IPS-18a (cell line): ENCODE measurements around the gene SNX1.
"Not testable (repeated sequence)": the region's sequence is repeated elsewhere in the genome, so short reads cannot be mapped to it uniquely, and the experiment has no call there.

Experiments
- H3K27ac ChIP-seq: one replicate; pipeline ENCODE4 v1.5.1; 2013; ENCODE audit warnings: low read length
- H3K27me3 ChIP-seq: one replicate; pipeline ENCODE4 v1.6.1; 2013; ENCODE audit warnings: mild to moderate bottlenecking, low read length; ENCODE audit not compliant: control insufficient read depth, insufficient read depth
- H3K36me3 ChIP-seq: one replicate; pipeline ENCODE4 v1.6.1; 2013; ENCODE audit warnings: low read depth, low read length; ENCODE audit not compliant: control insufficient read depth
- H3K4me1 ChIP-seq: one replicate; pipeline ENCODE4 v1.6.1; 2013; ENCODE audit warnings: low read depth, low read length; ENCODE audit not compliant: control insufficient read depth
- H3K4me3 ChIP-seq: one replicate; pipeline ENCODE4 v1.5.1; 2013; ENCODE audit warnings: low read length
- H3K9ac ChIP-seq: one replicate; pipeline ENCODE4 v1.6.1; 2013; ENCODE audit warnings: mild to moderate bottlenecking, low read length, moderate library complexity
- H3K9me3 ChIP-seq: one replicate; pipeline ENCODE4 v1.6.1; 2013; ENCODE audit warnings: low read depth, low read length; ENCODE audit not compliant: control insufficient read depth

Gene SNX1

DNA sequence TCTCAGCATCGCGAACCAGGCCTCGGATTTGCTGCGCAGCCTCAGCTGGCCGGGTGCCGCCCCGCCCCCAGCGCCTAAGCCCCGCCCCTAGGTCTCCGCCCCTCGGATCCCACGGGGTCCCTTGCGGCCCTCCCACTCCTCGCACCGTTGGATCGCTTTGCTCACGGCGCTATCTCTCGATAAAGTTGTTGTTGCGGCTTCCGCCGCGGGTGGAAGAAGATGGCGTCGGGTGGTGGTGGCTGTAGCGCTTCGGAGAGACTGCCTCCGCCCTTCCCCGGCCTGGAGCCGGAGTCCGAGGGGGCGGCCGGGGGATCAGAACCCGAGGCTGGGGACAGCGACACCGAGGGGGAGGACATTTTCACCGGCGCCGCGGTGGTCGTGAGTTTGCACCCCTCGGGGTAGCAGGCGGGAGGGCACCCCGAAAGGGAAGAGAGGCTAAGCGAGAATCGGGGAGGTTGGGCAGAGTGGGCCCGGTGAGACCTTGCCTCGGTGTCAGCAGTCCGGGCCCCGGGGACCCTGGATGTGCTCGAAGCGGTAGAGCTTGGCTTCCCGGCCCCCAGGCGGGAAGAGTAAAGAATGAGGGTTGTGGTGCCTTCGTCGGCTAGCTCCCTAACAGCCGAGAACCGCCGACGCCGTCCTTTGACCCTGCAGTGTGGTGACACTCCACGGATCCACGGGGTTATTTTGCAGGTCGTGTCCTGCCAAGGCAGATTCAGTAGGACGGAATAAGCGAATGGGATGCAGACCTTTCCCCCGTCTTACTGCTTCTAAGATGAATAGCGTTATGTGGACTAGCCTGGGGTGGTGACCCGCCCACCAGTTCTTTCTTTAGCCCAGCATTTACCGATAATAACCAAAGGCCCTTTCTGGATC lies at the start of gene SNX1:
SNX1 (plus strand) TSS at position 188 of the 873 bp plus-strand sequence; CDS start at position 220, 32 bp downstream.
- Histone ChIP-seq H3K27me3 (no peaks in the 10 kb centered on the region), H3K36me3 (no peaks in the 10 kb centered on the region), H3K4me1 (peaks cover 13% of the 10 kb centered on the region), H3K4me3 (peak within 1 kb of the TSS; percentile 91), H3K9ac (peak within 1 kb of the TSS; percentile 75), H3K9me3 (no peaks in the 10 kb centered on the region), H3K27ac (no peak within 1 kb of the TSS)

DNA sequence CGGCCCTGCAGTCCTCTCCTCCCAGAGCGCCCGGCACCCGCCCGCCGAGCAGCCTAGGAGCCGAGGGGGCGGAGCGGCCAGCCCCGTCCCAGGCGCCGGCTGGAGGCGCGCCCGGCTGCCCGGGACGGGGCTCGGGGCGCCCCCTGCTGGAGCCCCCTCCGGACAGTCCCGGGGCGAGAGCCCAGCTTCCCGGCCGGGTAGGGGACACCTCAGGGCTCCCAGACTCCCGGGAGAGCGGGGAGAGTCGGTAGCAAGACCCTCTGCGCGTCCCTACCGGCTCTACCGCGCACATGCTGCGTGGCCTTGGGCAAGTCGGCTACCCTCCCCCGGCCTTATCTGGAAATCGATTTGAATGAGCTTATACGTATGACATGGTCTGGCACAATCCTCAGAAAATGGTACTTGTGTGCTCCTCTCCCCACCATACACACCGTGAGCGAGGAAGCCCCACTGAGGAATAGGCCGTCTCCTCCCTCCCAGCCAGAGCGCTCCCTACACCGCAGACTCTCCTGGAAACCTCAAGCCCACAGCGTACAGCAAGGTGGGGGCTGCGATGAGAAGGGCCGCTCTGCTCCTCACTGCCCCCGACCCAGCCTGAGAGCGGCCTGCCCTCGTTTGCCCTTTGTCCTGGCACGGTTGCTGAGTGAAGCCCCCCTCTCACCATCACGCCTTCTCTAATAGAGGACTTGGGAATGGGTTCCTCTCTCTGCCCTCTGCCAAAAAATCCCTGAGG lies 49.2 kb upstream of the SNX1 start, which contains the start of gene DAPK2:
DAPK2 (minus strand) TSS at position 65 of the 733 bp plus-strand sequence. CDS start 6,224 bp downstream, outside the sequence.
- H3K4me3 ChIP-seq, result peak within 1 kb of the TSS; percentile 53
- H3K9me3 ChIP-seq, result no peaks in the 10 kb centered on the region
- H3K27ac ChIP-seq, result no peak within 1 kb of the TSS
- H3K36me3 ChIP-seq, result no peaks in the 10 kb centered on the region
- peaks cover 33% of the 10 kb centered on the region for H3K27me3 ChIP-seq
- H3K9ac ChIP-seq, result no peak within 1 kb of the TSS
- H3K4me1 ChIP-seq, result peaks cover 6% of the 10 kb centered on the region

- peaks cover 33% of the 10 kb centered on the region for H3K27me3 ChIP-seq
- no peak overlapping the region for H3K27ac ChIP-seq
- H3K4me3 ChIP-seq, result no peak overlapping the region
- no peaks in the 10 kb centered on the region for H3K36me3 ChIP-seq
- peaks cover 6% of the 10 kb centered on the region for H3K4me1 ChIP-seq
- H3K9me3 ChIP-seq, result no peaks in the 10 kb centered on the region
- H3K9ac ChIP-seq, result no peak overlapping the region
These were observed 46.9 kb upstream of the SNX1 start for GRCh38 chr15:64048781-64049460.

- Histone ChIP-seq H3K4me1 (peaks cover 6% of the 10 kb centered on the region), H3K4me3 (no peak overlapping the region), H3K36me3 (no peaks in the 10 kb centered on the region), H3K27me3 (peaks cover 22% of the 10 kb centered on the region), H3K9ac (no peak overlapping the region), H3K9me3 (no peaks in the 10 kb centered on the region), H3K27ac (no peak overlapping the region)
These were observed 45.3 kb upstream of the SNX1 start for GRCh38 chr15:64050281-64051092.

DNA sequence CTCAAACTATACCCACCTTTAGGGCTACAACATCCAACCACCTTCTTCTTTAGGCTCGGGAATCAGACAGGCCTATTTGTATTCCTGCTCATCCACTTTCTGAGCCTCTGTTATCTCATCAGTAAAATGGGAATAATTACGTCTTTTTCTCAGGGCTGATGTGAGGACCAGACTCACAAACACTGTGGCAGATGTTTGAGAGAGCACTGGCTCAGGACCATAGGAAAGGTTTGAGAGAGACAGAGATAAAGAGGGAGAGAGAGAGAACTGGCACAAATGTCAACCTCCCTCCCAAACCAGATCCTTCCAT lies 44.7 kb upstream of the SNX1 start:
- H3K9ac ChIP-seq, result no peak overlapping the region
- no peak overlapping the region for H3K27ac ChIP-seq
- H3K4me1 ChIP-seq, result peaks cover 6% of the 10 kb centered on the region
- H3K36me3 ChIP-seq, result no peaks in the 10 kb centered on the region
- peaks cover 17% of the 10 kb centered on the region for H3K27me3 ChIP-seq
- H3K9me3 ChIP-seq, result no peaks in the 10 kb centered on the region
- H3K4me3 ChIP-seq, result no peak overlapping the region

GRCh38 chr15:64051407-64052259 lies 44.1 kb upstream of the SNX1 start:
- peaks cover 6% of the 10 kb centered on the region for H3K4me1 ChIP-seq
- H3K27me3 ChIP-seq, result peaks cover 15% of the 10 kb centered on the region
- no peak overlapping the region for H3K9ac ChIP-seq
- no peak overlapping the region for H3K4me3 ChIP-seq
- no peak overlapping the region for H3K27ac ChIP-seq
- no peaks in the 10 kb centered on the region for H3K9me3 ChIP-seq
- H3K36me3 ChIP-seq, result no peaks in the 10 kb centered on the region

DNA sequence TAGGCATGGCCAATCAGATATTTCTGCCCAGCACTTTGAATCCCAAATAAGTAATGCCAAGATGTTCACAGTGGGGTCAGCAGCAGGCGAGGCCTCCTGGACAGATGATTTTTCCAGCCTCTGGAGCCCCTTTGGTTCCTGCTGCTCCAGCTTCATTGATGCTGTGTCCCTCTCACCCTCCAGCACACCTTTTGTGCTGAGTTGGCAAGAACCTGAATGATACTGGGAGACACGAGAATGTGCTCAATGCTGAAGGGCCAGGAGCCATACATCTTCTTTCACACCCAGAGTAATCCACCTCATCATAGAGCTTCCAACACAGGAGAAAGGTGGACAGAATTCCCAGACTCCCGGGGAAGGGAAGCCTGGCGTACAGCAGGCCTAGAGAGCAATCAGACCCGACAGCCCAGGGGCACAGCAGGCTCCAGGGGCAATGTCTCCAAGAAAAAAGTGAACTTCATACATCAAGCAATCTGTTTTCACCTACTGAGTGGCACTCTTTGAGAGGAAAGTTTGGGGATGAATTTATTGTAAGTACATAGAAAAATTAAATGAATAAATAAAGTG lies 42.8 kb upstream of the SNX1 start:
- Histone ChIP-seq H3K4me3 (no peak overlapping the region), H3K27ac (no peak overlapping the region), H3K9ac (no peak overlapping the region), H3K9me3 (no peaks in the 10 kb centered on the region), H3K36me3 (no peaks in the 10 kb centered on the region), H3K27me3 (peaks cover 1% of the 10 kb centered on the region), H3K4me1 (peaks cover 6% of the 10 kb centered on the region)

DNA sequence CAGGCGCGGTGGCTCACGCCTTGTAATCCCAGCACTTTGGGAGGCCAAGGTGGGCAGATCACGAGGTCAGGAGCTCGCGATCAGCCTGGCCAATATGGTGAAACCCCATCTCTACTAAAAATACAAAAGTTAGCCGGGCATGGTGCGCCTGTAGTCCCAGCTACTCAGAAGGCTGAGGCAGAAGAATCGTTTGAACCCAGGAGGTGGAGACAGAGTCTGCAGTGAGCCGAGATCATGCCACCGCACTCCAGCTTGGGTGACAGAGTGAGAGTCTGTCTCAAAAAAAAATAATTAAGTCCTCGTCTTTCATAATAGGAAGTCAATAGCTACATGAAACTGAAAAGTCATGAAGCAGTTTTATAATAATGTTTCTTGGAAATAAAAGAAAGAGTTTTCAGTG lies 42.1 kb upstream of the SNX1 start:
- not testable (repeated sequence) for H3K9me3 ChIP-seq, H3K27ac ChIP-seq, H3K4me1 ChIP-seq, H3K27me3 ChIP-seq, H3K9ac ChIP-seq, H3K36me3 ChIP-seq, H3K4me3 ChIP-seq

GRCh38 chr15:64058279-64058678 lies 37.5 kb upstream of the SNX1 start:
- Histone ChIP-seq H3K4me3 (no peak overlapping the region), H3K36me3 (no peaks in the 10 kb centered on the region), H3K9me3 (no peaks in the 10 kb centered on the region), H3K4me1 (no peaks in the 10 kb centered on the region), H3K9ac (no peak overlapping the region), H3K27ac (no peak overlapping the region), H3K27me3 (no peaks in the 10 kb centered on the region)

DNA sequence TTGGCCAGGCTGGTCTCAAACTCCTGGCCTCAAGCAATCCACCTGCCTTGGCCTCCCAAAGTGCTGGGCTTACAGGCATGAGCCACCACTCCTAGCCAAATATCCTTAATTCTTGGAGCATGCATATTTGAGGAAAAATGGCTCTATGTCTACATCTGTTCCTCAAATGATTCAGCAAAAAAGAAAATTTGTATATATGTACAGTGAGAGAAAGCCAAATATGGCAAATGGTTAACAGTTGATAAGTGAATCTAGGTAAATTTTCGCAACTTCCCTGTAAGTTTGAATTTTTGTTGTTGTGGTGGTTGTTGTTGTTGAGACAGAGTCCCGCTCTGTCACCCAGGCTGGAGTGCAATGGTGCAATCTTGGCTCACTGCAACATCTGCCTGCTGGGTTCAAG lies 36.7 kb upstream of the SNX1 start:
- not testable (repeated sequence) for H3K27me3 ChIP-seq, H3K27ac ChIP-seq, H3K4me3 ChIP-seq, H3K9ac ChIP-seq, H3K4me1 ChIP-seq, H3K36me3 ChIP-seq, H3K9me3 ChIP-seq
